ENCODE data around the gene MAPK13.

- TF ChIP-seq EP300 (IDR thresholded peaks at IDR 0.05), result no peak
- TF ChIP-seq CTCF (IDR thresholded peaks at IDR 0.05), result no peak
These were observed 17.0 kb downstream of the MAPK13 start for GRCh38 chr6:36147294-36147693.
